Camera-type eye (tissue), 1 donor: ENCODE data around the gene ANKRD27. TPM values are rescaled to one million over a fixed set of nuclear protein-coding genes. Genes with fewer than 3 reads are reported as not detected.

Source experiments
- total RNA-seq: library from RNA; depleted of rRNA; stranded (reverse); fragments of >200 nt; gene quantifications from one replicate; pipeline ENCODE4 v1.2.3, GENCODE V29; 2014

The ANKRD27 gene
- total RNA-seq, result 21.2 TPM

GRCh38 chr19:32674931-32675719 is at the start of gene ANKRD27:
TSS of gene ANKRD27 (minus strand) at chr19:32675180. CDS start at chr19:32659015, 16,165 bp downstream.

GRCh38 chr19:32719611-32720059 is 44.7 kb upstream of the ANKRD27 start, which contains the start of gene TDRD12:
TSS of gene TDRD12 (plus strand) at chr19:32719767. CDS start at chr19:32720073, 306 bp downstream.

GRCh38 chr19:32691291-32691951 is 16.4 kb upstream of the ANKRD27 start, which contains the start of gene NUDT19:
TSS of gene NUDT19 (plus strand) at chr19:32691821. CDS start at chr19:32691961, 140 bp downstream.

GRCh38 chr19:32675720-32676185 is 773 bp upstream of the ANKRD27 start, which contains the start of gene RGS9BP:
TSS of gene RGS9BP (plus strand) at chr19:32675848. CDS start at chr19:32676264, 416 bp downstream.

GRCh38 chr19:32580901-32581704 is 93.9 kb downstream of the ANKRD27 start, which contains the start of gene PDCD5:
TSS of gene PDCD5 (plus strand) at chr19:32581190. CDS start at chr19:32581262, 72 bp downstream.

Other genes starting within 250 kb of the ANKRD27 start
- gene PDCD5, start 94.0 kb downstream of the ANKRD27 start, total RNA-seq, result 57.9 TPM
- 7.4 TPM for gene RGS9BP, start 668 bp upstream of the ANKRD27 start, total RNA-seq
- gene NUDT19, start 16.6 kb upstream of the ANKRD27 start, total RNA-seq, result 8.9 TPM
- 0.44 TPM for gene TDRD12, start 44.6 kb upstream of the ANKRD27 start, total RNA-seq
- gene SLC7A9, start 194.6 kb upstream of the ANKRD27 start, total RNA-seq, result 0.60 TPM